Right forelimb (tissue), 1 donor: ENCODE results near the gene PSENEN.

ENCODE experiments used
- DNase-seq: peaks from one replicate; pipeline ENCODE4 v3.0.0-alpha.2; 2018

PSENEN gene

GRCh38 chr19:35774274-35775045 is 29.0 kb downstream of the PSENEN start:
- no peak for DNase-seq

GRCh38 chr19:35775046-35775297 is 29.5 kb downstream of the PSENEN start:
- no peak for DNase-seq

- DNase-seq, result peak; percentile 99
Observed at GRCh38 chr19:35775298-35776101, 30.0 kb downstream of the PSENEN start, which contains the start of gene ARHGAP33. Gene ARHGAP33, plus strand, starts transcription at chr19:35775564. Its CDS starts 95 bp downstream, at chr19:35775659.

- no peak for DNase-seq
Observed at GRCh38 chr19:35776102-35776788, 30.8 kb downstream of the PSENEN start.

GRCh38 chr19:35777086-35777841 is 31.8 kb downstream of the PSENEN start:
- DNase-seq, result no peak

GRCh38 chr19:35777961-35778360 is 32.5 kb downstream of the PSENEN start:
- no peak for DNase-seq

- no peak for DNase-seq
Observed at GRCh38 chr19:35779033-35779432, 33.6 kb downstream of the PSENEN start.

GRCh38 chr19:35780058-35780457 is 34.6 kb downstream of the PSENEN start:
- no peak for DNase-seq

GRCh38 chr19:35780717-35781116 is 35.3 kb downstream of the PSENEN start:
- no peak for DNase-seq

- no peak for DNase-seq
Observed at GRCh38 chr19:35781650-35782049, 36.2 kb downstream of the PSENEN start.

GRCh38 chr19:35782589-35782988 is 37.1 kb downstream of the PSENEN start:
- no peak for DNase-seq

- DNase-seq, result no peak
Observed at GRCh38 chr19:35783469-35784434, 38.3 kb downstream of the PSENEN start.

GRCh38 chr19:35784503-35785338 is 39.3 kb downstream of the PSENEN start:
- DNase-seq, result no peak

- DNase-seq, result no peak
Observed at GRCh38 chr19:35785339-35785627, 39.8 kb downstream of the PSENEN start.

- DNase-seq, result no peak
Observed at GRCh38 chr19:35786299-35787160, 41.1 kb downstream of the PSENEN start.

GRCh38 chr19:35787227-35787799 is 41.9 kb downstream of the PSENEN start:
- DNase-seq, result no peak

GRCh38 chr19:35788205-35788960 is 42.9 kb downstream of the PSENEN start:
- no peak for DNase-seq

GRCh38 chr19:35789195-35789977 is 43.9 kb downstream of the PSENEN start:
- DNase-seq, result no peak
